Spleen (tissue), 11 donors: ENCODE results near the gene NPVF. TPM values are rescaled to one million over a fixed set of nuclear protein-coding genes. Genes with fewer than 3 reads are reported as not detected.

Experiments used
- DNase-seq: peaks from one replicate; pipeline ENCODE4 v3.0.0-alpha.2; 2020
- H3K27ac ChIP-seq, 8 donors: fragments of 200-600 bp; sonication (generic) in 7 of 8; 1 replicate in 4 of 8; 2 replicates in 4 of 8; pipeline versions ENCODE4 v1.5.0 to v1.8.0; 2016 to 2021; ENCODE audit warnings: inconsistent platforms in 4 of 8, mild to moderate bottlenecking in 4 of 8, moderate library complexity in 1 of 8
- H3K27me3 ChIP-seq, 7 donors: fragments of 200-600 bp; sonication (generic) in 6 of 7; replicated peaks in 1 of 7; 1 replicate in 4 of 7; 2 replicates in 3 of 7; pipeline versions ENCODE4 v1.5.0 to v1.8.0; 2016 to 2021; ENCODE audit warnings: inconsistent platforms in 3 of 7, mild to moderate bottlenecking in 1 of 7
- H3K36me3 ChIP-seq, 6 donors: fragments of 200-600 bp; sonication (generic) in 5 of 6; 1 replicate in 4 of 6; 2 replicates in 2 of 6; pipeline versions ENCODE4 v1.5.0 to v1.8.0; 2016 to 2021; ENCODE audit warnings: inconsistent platforms in 2 of 6
- H3K4me1 ChIP-seq, 6 donors: fragments of 200-600 bp; sonication (generic) in 5 of 6; 1 replicate in 3 of 6; 2 replicates in 3 of 6; pipeline versions ENCODE4 v1.5.0 to v1.8.0; 2016 to 2021; ENCODE audit warnings: inconsistent platforms in 3 of 6
- H3K4me3 ChIP-seq, 8 donors: fragments of 200-600 bp; sonication (generic) in 7 of 8; 1 replicate in 4 of 8; 2 replicates in 4 of 8; pipeline versions ENCODE4 v1.5.0 to v1.8.0; 2016 to 2021; ENCODE audit warnings: inconsistent platforms in 4 of 8, mild to moderate bottlenecking in 4 of 8, moderate library complexity in 2 of 8
- H3K9me3 ChIP-seq, 8 donors: fragments of 200-600 bp; sonication (generic) in 7 of 8; 1 replicate in 4 of 8; 2 replicates in 4 of 8; pipeline versions ENCODE4 v1.5.0 to v1.8.0; 2016 to 2021; ENCODE audit warnings: inconsistent platforms in 4 of 8
- CTCF ChIP-seq, 11 experiments: fragments of 200-600 bp in 7 of 11; fragments of 450-650 bp in 4 of 11; sonication (generic) in 4 of 11; IDR thresholded peaks in 8 of 11; conservative IDR thresholded peaks in 3 of 11; 1 replicate in 7 of 11; 2 replicates in 4 of 11; pipeline versions ENCODE4 v1.4.0 to v1.8.0; 2016 to 2021; ENCODE audit warnings: antibody characterized with exemption in 11 of 11, inconsistent platforms in 4 of 11, mild to moderate bottlenecking in 1 of 11
- POLR2A ChIP-seq, 3 donors: fragments of 450-650 bp; IDR thresholded peaks; one replicate each; pipeline ENCODE4 v1.5.1; 2017; ENCODE audit warnings: antibody characterized with exemption in 3 of 3, mild to moderate bottlenecking in 1 of 3
- POLR2AphosphoS5 ChIP-seq, 3 donors: sonication (generic); formaldehyde crosslinking; IDR thresholded peaks; one replicate each; pipeline ENCODE4 v1.5.1; 2017; ENCODE audit warnings: antibody characterized with exemption in 3 of 3
- WGBS, 5 donors: extraction: QIAGEN DNeasy Blood & Tissue Kit in 3 of 5; methylation state at CpG; one replicate each; pipeline versions ENCODE4 v1.1.5 to v1.1.7; 2013 to 2018; 5-methylcytosine and 5-hydroxymethylcytosine counted together
- intact Hi-C: fragments of 100-400 bp; cut with DNase I; formaldehyde crosslinking; loops from one replicate; pipeline ENCODE4 v1.15.0; 2023; ENCODE audit warnings: low total_unique reads
- polyA plus RNA-seq, 3 donors: library from polyadenylated mRNA; stranded (reverse); fragments of 200-250 nt; gene quantifications; one replicate each; pipeline ENCODE4 v1.2.1, GENCODE V29; 2013
- total RNA-seq, 7 donors: library from RNA; depleted of rRNA in 3 of 7; stranded (reverse); fragments of >200 nt in 3 of 7; fragmentation: NEBNext Ultra II Directional in 4 of 7; extraction: Animal tissue kit (Norgen Biotek cat#: 25700) in 4 of 7; gene quantifications; one replicate each; pipeline versions ENCODE4 v1.1.0 to v1.2.1, GENCODE V29; 2016 to 2021
- donor health status: healthy with polysubstance abuse.
- donor health status: DM: no; HTN: no; CAD: no; lungs with moderate emphysema.
- donor health status: DM: no; HTN: no; CAD: no.
- donor health status: Bipolar disorder and iron deficiency.
- donor health status: healthy.
- donor health status: DM: no; HTN: no; CAD: no.
- donor health status: DM: yes; HTN: yes; CAD: no.

The NPVF gene
- total and polyA plus RNA-seq, 10 donors, result not detected

- TF ChIP-seq POLR2AphosphoS5 (IDR thresholded peaks at IDR 0.05) (no peak), POLR2A (IDR thresholded peaks at IDR 0.05) (no peak), CTCF (IDR thresholded peaks at IDR 0.05 in 8 of 11, conservative IDR thresholded peaks at IDR 0.05 in 3 of 11) (no peak)
- intact Hi-C loops, result no loop called here
- H3K27me3 ChIP-seq, result peaks cover 0 to 16% (median 0%) of the 10 kb centered on the region in 7 donors
- H3K27ac ChIP-seq, result no peak overlapping the region
- H3K9me3 ChIP-seq, result no peaks in the 10 kb centered on the region
- no peak for DNase-seq
- H3K36me3 ChIP-seq, result no peaks in the 10 kb centered on the region
- H3K4me1 ChIP-seq, result no peaks in the 10 kb centered on the region
- WGBS, 5 donors, result 70 to 80% (median 73%) methylated on average over 8 of the region's 8 CpGs
- no peak overlapping the region for H3K4me3 ChIP-seq
Measured at GRCh38 chr7:25215694-25216335, 12.5 kb downstream of the NPVF start.

DNA sequence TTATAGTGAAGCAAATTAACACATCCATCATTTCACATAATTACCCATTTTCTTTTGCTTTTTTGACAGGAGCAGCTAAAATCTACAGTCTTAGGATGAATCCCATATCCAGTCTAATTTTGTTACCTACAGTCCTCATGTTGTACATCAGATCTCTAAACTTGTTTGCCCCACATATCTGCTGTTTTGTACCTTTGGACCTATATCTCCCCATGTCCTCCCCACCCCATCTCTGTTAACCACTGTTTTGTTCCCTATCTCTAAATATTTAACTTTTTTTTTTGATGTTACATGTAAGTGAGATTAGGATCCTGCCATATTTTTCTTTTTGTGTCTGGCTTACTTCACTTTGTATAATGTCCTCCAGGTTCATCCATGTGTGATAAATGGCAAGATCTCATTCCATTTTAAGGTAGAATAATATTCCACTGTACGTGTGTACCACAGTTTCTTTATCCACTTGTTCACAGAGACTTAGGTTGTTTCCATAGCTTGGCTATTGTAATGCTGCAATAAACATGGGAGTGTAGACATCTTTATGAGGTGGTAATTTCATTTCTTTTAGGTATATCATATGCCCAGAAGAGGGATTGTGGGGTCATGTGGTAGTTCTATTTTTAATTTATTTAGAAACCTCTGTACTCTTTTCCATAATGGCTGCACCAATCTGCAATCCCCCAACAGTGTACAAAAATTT lies 19.6 kb downstream of the NPVF start:
- H3K27me3 ChIP-seq, result peaks cover 0 to 26% (median 0%) of the 10 kb centered on the region in 7 donors
- DNase-seq, result no peak
- TF ChIP-seq POLR2A (IDR thresholded peaks at IDR 0.05), result no peak
- TF ChIP-seq CTCF (IDR thresholded peaks at IDR 0.05 in 8 of 11, conservative IDR thresholded peaks at IDR 0.05 in 3 of 11), result no peak
- TF ChIP-seq POLR2AphosphoS5 (IDR thresholded peaks at IDR 0.05), result no peak
- H3K4me1 ChIP-seq, result no peaks in the 10 kb centered on the region
- WGBS, 5 donors, result 77 to 97% (median 85%) methylated on average over 1 of the region's 1 CpG
- H3K4me3 ChIP-seq, result no peak overlapping the region
- H3K27ac ChIP-seq, result no peak overlapping the region
- intact Hi-C loops, result no loop called here
- H3K36me3 ChIP-seq, result no peaks in the 10 kb centered on the region
- H3K9me3 ChIP-seq, result peaks cover 0 to 12% (median 7%) of the 10 kb centered on the region in 8 donors

- H3K9me3 ChIP-seq, result peaks cover 0 to 12% (median 7%) of the 10 kb centered on the region in 8 donors
- TF ChIP-seq POLR2A (IDR thresholded peaks at IDR 0.05) (no peak), POLR2AphosphoS5 (IDR thresholded peaks at IDR 0.05) (no peak), CTCF (IDR thresholded peaks at IDR 0.05 in 8 of 11, conservative IDR thresholded peaks at IDR 0.05 in 3 of 11) (no peak)
- no peaks in the 10 kb centered on the region for H3K36me3 ChIP-seq
- H3K4me1 ChIP-seq, result no peaks in the 10 kb centered on the region
- intact Hi-C loops, result no loop called here
- H3K4me3 ChIP-seq, result no peak overlapping the region
- H3K27ac ChIP-seq, result no peak overlapping the region
- DNase-seq, result no peak
- 81 to 92% (median 85%) methylated on average over 3 of the region's 3 CpGs for WGBS, 5 donors
- H3K27me3 ChIP-seq, result peaks cover 0 to 33% (median 0%) of the 10 kb centered on the region in 7 donors
Measured at GRCh38 chr7:25207887-25208286, 20.4 kb downstream of the NPVF start.

DNA sequence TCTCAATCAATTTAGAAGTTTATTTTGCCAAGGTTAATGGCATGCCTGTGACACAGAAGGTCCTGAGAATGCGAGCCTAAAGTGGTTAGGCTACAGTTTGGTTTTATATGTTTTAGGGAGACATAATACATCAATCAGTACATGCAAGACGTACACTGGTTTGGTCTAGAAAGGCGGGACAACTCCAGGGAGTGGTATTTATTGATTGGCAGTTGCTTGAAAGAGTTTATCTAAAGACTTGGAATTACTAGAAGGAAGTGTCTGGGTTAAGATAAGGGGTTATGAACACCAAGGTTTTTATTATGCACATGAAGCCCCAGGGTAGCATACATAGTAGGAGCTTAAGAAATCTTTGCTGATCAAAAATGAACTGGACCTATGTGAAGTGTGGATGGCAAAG lies 21.5 kb downstream of the NPVF start:
- Histone ChIP-seq H3K9me3 (peaks cover 0 to 12% (median 7%) of the 10 kb centered on the region in 8 donors), H3K27ac (no peak overlapping the region), H3K4me3 (no peak overlapping the region), H3K4me1 (no peaks in the 10 kb centered on the region), H3K36me3 (no peaks in the 10 kb centered on the region), H3K27me3 (peaks cover 0 to 26% (median 0%) of the 10 kb centered on the region in 7 donors)
- no peak for DNase-seq
- WGBS, 5 donors, result 68 to 91% (median 78%) methylated on average over 3 of the region's 3 CpGs
- intact Hi-C loops, result no loop called here
- TF ChIP-seq CTCF (IDR thresholded peaks at IDR 0.05 in 8 of 11, conservative IDR thresholded peaks at IDR 0.05 in 3 of 11) (no peak), POLR2AphosphoS5 (IDR thresholded peaks at IDR 0.05) (no peak), POLR2A (IDR thresholded peaks at IDR 0.05) (no peak)
